Ishikawa (cell line): ENCODE results near the gene PSG2.

Experiments used
- CREB1 ChIP-seq: IDR thresholded peaks from 2 replicates; pipeline ENCODE4 v1.6.1; 2012; ENCODE audit warnings: low read depth
- EGR1 ChIP-seq: IDR thresholded peaks from 2 replicates; pipeline ENCODE4 v1.6.1; 2012
- EP300 ChIP-seq: IDR thresholded peaks from 2 replicates; pipeline ENCODE4 v1.6.1; 2012; ENCODE audit warnings: borderline replicate concordance
- FOXM1 ChIP-seq: IDR thresholded peaks from 2 replicates; pipeline ENCODE4 v1.6.1; 2012; ENCODE audit warnings: low read depth, borderline replicate concordance
- NFIC ChIP-seq: IDR thresholded peaks from 2 replicates; pipeline ENCODE4 v1.6.1; 2012
- TAF1 ChIP-seq: IDR thresholded peaks from 2 replicates; pipeline ENCODE4 v1.6.1; 2012; ENCODE audit warnings: low read depth, mild to moderate bottlenecking
- TCF12 ChIP-seq: IDR thresholded peaks from 2 replicates; pipeline ENCODE4 v1.6.1; 2012; ENCODE audit warnings: low read depth
- TEAD4 ChIP-seq: IDR thresholded peaks from 2 replicates; pipeline ENCODE4 v1.6.1; 2012
- YY1 ChIP-seq: IDR thresholded peaks from 2 replicates; pipeline ENCODE4 v1.6.1; 2012; ENCODE audit warnings: low read depth
- TF ChIP-seq, protein P1 (sequence below): IDR thresholded peaks from 2 replicates; pipeline ENCODE4 v1.6.1; 2012; ENCODE audit warnings: low read depth, mild to moderate bottlenecking
- TF ChIP-seq, protein P2 (sequence below): IDR thresholded peaks from 2 replicates; pipeline ENCODE4 v1.6.1; 2012
- TF ChIP-seq, protein P3 (sequence below): IDR thresholded peaks from 2 replicates; pipeline ENCODE4 v1.6.1; 2012

DNA sequence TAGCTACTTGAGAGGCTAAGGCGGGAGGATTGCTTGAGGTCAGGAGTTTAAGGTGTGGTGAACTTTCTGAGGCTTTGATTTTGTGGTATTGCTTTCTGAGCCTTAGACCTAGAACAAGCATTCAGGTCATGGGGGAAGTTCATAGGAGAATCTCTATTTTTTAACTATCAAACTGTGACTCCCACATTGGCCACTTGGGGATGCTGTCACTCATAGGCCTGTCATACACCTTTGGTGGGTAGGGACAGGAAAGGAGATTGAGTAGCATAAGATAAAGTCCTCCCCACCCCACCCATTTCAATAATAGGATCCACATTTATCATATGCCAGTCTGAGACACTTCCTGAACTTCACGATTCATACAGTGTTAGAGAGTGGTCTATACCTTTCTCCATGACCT is 41.9 kb upstream of the PSG2 start:
- no peak for TF ChIP-seq TCF12
- TF ChIP-seq, protein P1, sequence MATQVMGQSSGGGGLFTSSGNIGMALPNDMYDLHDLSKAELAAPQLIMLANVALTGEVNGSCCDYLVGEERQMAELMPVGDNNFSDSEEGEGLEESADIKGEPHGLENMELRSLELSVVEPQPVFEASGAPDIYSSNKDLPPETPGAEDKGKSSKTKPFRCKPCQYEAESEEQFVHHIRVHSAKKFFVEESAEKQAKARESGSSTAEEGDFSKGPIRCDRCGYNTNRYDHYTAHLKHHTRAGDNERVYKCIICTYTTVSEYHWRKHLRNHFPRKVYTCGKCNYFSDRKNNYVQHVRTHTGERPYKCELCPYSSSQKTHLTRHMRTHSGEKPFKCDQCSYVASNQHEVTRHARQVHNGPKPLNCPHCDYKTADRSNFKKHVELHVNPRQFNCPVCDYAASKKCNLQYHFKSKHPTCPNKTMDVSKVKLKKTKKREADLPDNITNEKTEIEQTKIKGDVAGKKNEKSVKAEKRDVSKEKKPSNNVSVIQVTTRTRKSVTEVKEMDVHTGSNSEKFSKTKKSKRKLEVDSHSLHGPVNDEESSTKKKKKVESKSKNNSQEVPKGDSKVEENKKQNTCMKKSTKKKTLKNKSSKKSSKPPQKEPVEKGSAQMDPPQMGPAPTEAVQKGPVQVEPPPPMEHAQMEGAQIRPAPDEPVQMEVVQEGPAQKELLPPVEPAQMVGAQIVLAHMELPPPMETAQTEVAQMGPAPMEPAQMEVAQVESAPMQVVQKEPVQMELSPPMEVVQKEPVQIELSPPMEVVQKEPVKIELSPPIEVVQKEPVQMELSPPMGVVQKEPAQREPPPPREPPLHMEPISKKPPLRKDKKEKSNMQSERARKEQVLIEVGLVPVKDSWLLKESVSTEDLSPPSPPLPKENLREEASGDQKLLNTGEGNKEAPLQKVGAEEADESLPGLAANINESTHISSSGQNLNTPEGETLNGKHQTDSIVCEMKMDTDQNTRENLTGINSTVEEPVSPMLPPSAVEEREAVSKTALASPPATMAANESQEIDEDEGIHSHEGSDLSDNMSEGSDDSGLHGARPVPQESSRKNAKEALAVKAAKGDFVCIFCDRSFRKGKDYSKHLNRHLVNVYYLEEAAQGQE: no peak
- TF ChIP-seq, protein P2, sequence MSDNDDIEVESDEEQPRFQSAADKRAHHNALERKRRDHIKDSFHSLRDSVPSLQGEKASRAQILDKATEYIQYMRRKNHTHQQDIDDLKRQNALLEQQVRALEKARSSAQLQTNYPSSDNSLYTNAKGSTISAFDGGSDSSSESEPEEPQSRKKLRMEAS: no peak
- TF ChIP-seq TEAD4: no peak
- no peak for TF ChIP-seq YY1
- no peak for TF ChIP-seq EP300
- TF ChIP-seq NFIC: no peak
- TF ChIP-seq CREB1: no peak
- no peak for TF ChIP-seq FOXM1
- TF ChIP-seq, protein P3, sequence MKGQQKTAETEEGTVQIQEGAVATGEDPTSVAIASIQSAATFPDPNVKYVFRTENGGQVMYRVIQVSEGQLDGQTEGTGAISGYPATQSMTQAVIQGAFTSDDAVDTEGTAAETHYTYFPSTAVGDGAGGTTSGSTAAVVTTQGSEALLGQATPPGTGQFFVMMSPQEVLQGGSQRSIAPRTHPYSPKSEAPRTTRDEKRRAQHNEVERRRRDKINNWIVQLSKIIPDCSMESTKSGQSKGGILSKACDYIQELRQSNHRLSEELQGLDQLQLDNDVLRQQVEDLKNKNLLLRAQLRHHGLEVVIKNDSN: no peak
- TF ChIP-seq EGR1: no peak
- TF ChIP-seq TAF1: no peak
